ENCODE data around the gene PRDM16.
A peak's percentile ranks its signal among the peaks of the same experiment; 100 is the strongest.

Gene PRDM16

DNA sequence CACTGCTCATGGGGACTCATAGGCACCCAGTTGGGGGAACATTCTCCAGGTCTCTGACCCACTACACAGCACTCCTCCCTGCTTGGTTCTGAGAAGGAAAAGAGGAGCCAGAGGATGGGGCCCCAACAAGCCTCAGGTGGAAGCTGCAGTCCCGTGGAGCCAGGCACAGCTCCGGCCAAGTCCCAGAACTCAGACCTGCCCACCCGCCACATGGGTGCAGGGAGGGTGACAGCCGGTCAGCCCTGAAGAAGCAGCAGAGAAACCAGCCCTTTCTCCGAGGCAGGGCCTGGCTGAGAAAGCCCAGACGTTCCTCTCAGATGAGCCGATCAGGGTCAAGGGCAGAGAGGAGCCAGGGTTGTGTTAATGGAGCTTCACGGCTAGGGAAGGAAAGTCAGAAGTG, 106.5 kb downstream of the PRDM16 start:
- H3K9me3 ChIP-seq (ENCODE audit: control insufficient read depth in 2 of 2, low read length in 2 of 2) = no peaks in the 10 kb centered on the region
- H3K4me1 ChIP-seq (ENCODE audit: control insufficient read depth, insufficient read depth, low read length) = peaks cover 41% of the 10 kb centered on the region
- H3K9ac ChIP-seq (ENCODE audit: low read length in 2 of 2) = no peak overlapping the region
- peak overlapping the region; percentile 2 for H3K27ac ChIP-seq (ENCODE audit: low read length)
- H3K27me3 ChIP-seq (ENCODE audit: control insufficient read depth in 1 of 2, insufficient read depth in 2 of 2, low read length in 2 of 2) = no peaks in the 10 kb centered on the region
- no peaks in the 10 kb centered on the region for H3K36me3 ChIP-seq (ENCODE audit: control insufficient read depth in 2 of 2, insufficient read depth in 2 of 2, low read length in 2 of 2)
- H3K4me3 ChIP-seq (ENCODE audit: low read length in 2 of 2) = no peak overlapping the region

DNA sequence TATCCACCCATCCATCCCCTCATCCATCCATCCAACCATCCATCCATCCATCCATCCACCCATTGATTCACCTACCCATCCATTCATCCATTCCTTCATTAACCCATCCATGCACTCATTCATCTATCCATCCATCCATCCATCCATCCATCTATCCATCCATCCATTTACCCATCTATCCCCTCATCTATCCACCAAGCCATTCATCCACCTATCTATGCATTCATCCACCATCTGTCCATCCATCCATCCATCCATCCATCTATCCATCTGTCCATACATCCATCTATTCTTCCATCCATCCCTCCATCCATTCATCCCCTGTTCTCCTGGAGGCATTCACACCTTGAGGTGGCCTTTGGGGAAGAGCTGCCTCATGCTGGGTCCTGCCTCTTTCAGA, 107.0 kb downstream of the PRDM16 start:
- no peak overlapping the region for H3K9ac ChIP-seq (ENCODE audit: low read length in 2 of 2)
- no peaks in the 10 kb centered on the region for H3K9me3 ChIP-seq (ENCODE audit: control insufficient read depth in 2 of 2, low read length in 2 of 2)
- H3K4me1 ChIP-seq (ENCODE audit: control insufficient read depth, insufficient read depth, low read length) = peaks cover 36% of the 10 kb centered on the region
- no peak overlapping the region for H3K4me3 ChIP-seq (ENCODE audit: low read length in 2 of 2)
- H3K36me3 ChIP-seq (ENCODE audit: control insufficient read depth in 2 of 2, insufficient read depth in 2 of 2, low read length in 2 of 2) = no peaks in the 10 kb centered on the region
- no peak overlapping the region for H3K27ac ChIP-seq (ENCODE audit: low read length)
- H3K27me3 ChIP-seq (ENCODE audit: control insufficient read depth in 1 of 2, insufficient read depth in 2 of 2, low read length in 2 of 2) = no peaks in the 10 kb centered on the region

DNA sequence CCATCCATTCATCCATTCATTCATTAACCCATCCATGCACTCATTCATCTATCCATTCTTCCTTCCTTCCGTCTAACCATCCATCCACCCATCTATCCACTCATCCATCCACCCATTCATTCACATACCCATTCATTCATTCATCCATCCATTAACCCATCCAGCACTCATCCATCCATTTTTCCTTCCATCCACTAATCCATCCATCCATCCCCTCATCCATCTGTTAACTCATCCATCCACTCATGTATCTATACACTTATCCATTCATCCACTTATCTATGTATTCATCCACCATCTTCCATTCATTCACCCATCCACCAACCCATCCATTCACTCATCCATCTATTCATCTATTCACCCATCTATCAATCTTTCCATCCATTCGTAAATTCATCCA, 107.8 kb downstream of the PRDM16 start:
- H3K27ac ChIP-seq (ENCODE audit: low read length) = no peak overlapping the region
- no peaks in the 10 kb centered on the region for H3K36me3 ChIP-seq (ENCODE audit: control insufficient read depth in 2 of 2, insufficient read depth in 2 of 2, low read length in 2 of 2)
- H3K4me1 ChIP-seq (ENCODE audit: control insufficient read depth, insufficient read depth, low read length) = peaks cover 29% of the 10 kb centered on the region
- H3K9me3 ChIP-seq (ENCODE audit: control insufficient read depth in 2 of 2, low read length in 2 of 2) = no peaks in the 10 kb centered on the region
- no peak overlapping the region for H3K9ac ChIP-seq (ENCODE audit: low read length in 2 of 2)
- no peaks in the 10 kb centered on the region for H3K27me3 ChIP-seq (ENCODE audit: control insufficient read depth in 1 of 2, insufficient read depth in 2 of 2, low read length in 2 of 2)
- H3K4me3 ChIP-seq (ENCODE audit: low read length in 2 of 2) = no peak overlapping the region

DNA sequence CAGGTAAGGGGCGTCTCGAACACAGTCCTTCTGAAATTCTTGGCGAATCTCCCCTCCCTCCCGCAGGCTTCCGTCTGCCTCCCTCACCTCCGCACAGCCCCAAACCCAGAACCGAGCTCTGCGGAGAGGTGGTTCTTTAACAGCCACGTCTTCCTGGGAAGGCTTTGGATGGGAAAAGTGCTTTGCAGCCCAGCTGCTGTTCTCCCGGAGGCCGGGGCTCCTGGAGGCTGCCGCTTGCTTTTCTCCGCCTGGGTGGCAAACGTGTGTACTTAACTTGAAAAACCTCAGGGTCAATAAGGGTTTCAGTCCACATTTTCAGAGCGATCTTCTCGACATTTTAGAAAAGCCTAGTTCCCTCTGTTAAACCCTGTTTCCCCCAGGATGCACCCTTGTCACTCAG, 109.3 kb downstream of the PRDM16 start:
- Histone ChIP-seq H3K27ac (ENCODE audit: low read length) (no peak overlapping the region), H3K36me3 (ENCODE audit: control insufficient read depth in 2 of 2, insufficient read depth in 2 of 2, low read length in 2 of 2) (no peaks in the 10 kb centered on the region), H3K4me1 (ENCODE audit: control insufficient read depth, insufficient read depth, low read length) (peaks cover 19% of the 10 kb centered on the region), H3K4me3 (ENCODE audit: low read length in 2 of 2) (no peak overlapping the region), H3K9me3 (ENCODE audit: control insufficient read depth in 2 of 2, low read length in 2 of 2) (no peaks in the 10 kb centered on the region), H3K27me3 (ENCODE audit: control insufficient read depth in 1 of 2, insufficient read depth in 2 of 2, low read length in 2 of 2) (no peaks in the 10 kb centered on the region), H3K9ac (ENCODE audit: low read length in 2 of 2) (no peak overlapping the region)

DNA sequence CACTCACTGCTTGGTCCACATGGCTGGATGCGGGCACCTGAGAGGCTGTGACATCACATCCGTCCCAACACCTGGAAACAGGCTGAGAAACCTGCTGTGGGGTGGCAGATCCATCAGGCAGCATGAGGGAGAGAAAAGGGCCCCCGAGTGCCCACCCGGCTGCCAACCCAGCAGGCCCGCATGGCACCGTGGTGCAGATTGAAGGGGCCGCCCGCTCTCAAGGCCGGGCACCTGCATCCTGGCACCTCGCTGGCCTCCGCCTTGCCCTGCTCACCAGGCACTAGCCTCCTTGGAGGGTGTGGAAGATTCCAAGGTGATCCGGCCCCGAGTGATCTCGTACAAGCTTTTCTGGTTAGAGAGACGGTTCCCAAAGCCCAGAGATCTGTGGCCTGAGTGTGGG, 110.5 kb downstream of the PRDM16 start:
- no peak overlapping the region for H3K27ac ChIP-seq (ENCODE audit: low read length)
- peaks cover 12% of the 10 kb centered on the region for H3K4me1 ChIP-seq (ENCODE audit: control insufficient read depth, insufficient read depth, low read length)
- no peak overlapping the region for H3K9ac ChIP-seq (ENCODE audit: low read length in 2 of 2)
- peaks cover 0 to 2% of the 10 kb centered on the region in 2 donors for H3K27me3 ChIP-seq (ENCODE audit: control insufficient read depth in 1 of 2, insufficient read depth in 2 of 2, low read length in 2 of 2)
- H3K36me3 ChIP-seq (ENCODE audit: control insufficient read depth in 2 of 2, insufficient read depth in 2 of 2, low read length in 2 of 2) = no peaks in the 10 kb centered on the region
- H3K4me3 ChIP-seq (ENCODE audit: low read length in 2 of 2) = no peak overlapping the region
- no peaks in the 10 kb centered on the region for H3K9me3 ChIP-seq (ENCODE audit: control insufficient read depth in 2 of 2, low read length in 2 of 2)

DNA sequence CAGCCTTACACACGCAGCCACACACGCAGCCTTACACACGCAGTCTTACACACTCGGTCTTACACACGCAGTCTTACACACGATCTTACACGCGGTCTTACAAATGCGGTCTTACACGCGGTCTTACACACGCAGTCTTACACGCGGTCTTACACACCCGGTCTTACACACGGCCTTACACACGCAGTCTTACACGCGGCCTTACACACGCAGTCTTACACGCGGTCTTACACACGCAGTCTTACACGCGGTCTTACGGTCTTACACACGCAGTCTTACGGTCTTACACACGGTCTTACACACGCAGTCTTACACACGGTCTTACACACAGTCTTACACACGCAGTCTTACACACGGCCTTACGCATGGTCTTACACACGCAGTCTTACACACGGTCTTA, 111.9 kb downstream of the PRDM16 start:
- H3K4me1 ChIP-seq (ENCODE audit: control insufficient read depth, insufficient read depth, low read length) = no peaks in the 10 kb centered on the region
- peaks cover 5% of the 10 kb centered on the region in 2 donors for H3K27me3 ChIP-seq (ENCODE audit: control insufficient read depth in 1 of 2, insufficient read depth in 2 of 2, low read length in 2 of 2)
- no peaks in the 10 kb centered on the region for H3K36me3 ChIP-seq (ENCODE audit: control insufficient read depth in 2 of 2, insufficient read depth in 2 of 2, low read length in 2 of 2)

DNA sequence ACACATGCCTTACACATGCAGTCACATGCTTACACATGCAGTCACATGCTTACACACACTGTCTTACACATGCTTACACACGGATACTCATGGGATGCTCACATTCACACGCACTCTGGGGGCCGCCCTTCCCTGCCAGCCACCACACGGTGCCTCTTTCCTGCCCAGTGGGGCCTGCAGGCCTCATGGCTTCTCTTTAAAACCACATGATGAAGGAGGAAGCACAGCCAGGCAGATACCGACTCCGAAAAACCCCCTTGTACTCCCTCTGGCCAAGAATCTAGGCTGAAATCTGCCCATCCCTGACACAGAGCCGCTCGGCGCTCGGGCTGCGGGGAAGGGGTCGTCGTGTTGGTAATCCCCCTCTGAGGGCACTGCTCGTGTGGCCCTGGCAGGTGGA, 113.0 kb downstream of the PRDM16 start:
- Histone ChIP-seq H3K9ac (ENCODE audit: low read length in 2 of 2) (no peak overlapping the region), H3K27ac (ENCODE audit: low read length) (no peak overlapping the region), H3K36me3 (ENCODE audit: control insufficient read depth in 2 of 2, insufficient read depth in 2 of 2, low read length in 2 of 2) (no peaks in the 10 kb centered on the region), H3K4me1 (ENCODE audit: control insufficient read depth, insufficient read depth, low read length) (peaks cover 10% of the 10 kb centered on the region), H3K27me3 (ENCODE audit: control insufficient read depth in 1 of 2, insufficient read depth in 2 of 2, low read length in 2 of 2) (peaks cover 5% of the 10 kb centered on the region in 2 donors), H3K4me3 (ENCODE audit: low read length in 2 of 2) (no peak overlapping the region), H3K9me3 (ENCODE audit: control insufficient read depth in 2 of 2, low read length in 2 of 2) (no peaks in the 10 kb centered on the region)

More for the DNA sequence above, 111.9 kb downstream of the PRDM16 start:
- H3K27ac ChIP-seq (ENCODE audit: low read length) = no peak overlapping the region
- no peak overlapping the region for H3K4me3 ChIP-seq (ENCODE audit: low read length in 2 of 2)
- no peak overlapping the region for H3K9ac ChIP-seq (ENCODE audit: low read length in 2 of 2)
- H3K9me3 ChIP-seq (ENCODE audit: control insufficient read depth in 2 of 2, low read length in 2 of 2) = no peaks in the 10 kb centered on the region

DNA sequence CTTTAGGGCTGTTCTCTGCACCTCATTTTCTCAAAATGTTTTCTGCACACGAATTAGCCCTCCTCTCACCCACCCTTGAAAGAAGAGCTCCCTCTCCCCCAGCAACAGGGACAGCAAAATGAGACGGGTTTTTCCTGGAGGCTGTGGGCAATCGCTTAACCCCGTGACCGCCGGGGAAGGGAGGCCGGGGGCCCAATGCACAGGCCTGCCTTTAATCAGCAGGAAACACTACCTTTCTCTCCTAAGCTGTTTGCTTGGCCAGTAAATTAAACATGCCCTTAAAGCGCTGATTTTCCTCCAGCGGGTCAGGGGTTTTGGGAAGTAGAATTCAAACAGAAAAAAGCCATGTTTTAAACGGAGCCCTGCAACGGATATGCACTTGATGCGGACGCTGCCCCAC, 114.4 kb downstream of the PRDM16 start:
- no peak overlapping the region for H3K9ac ChIP-seq (ENCODE audit: low read length in 2 of 2)
- peaks cover 14% of the 10 kb centered on the region for H3K4me1 ChIP-seq (ENCODE audit: control insufficient read depth, insufficient read depth, low read length)
- H3K27me3 ChIP-seq (ENCODE audit: control insufficient read depth in 1 of 2, insufficient read depth in 2 of 2, low read length in 2 of 2) = peaks cover 5% of the 10 kb centered on the region in 2 donors
- H3K9me3 ChIP-seq (ENCODE audit: control insufficient read depth in 2 of 2, low read length in 2 of 2) = no peaks in the 10 kb centered on the region
- H3K36me3 ChIP-seq (ENCODE audit: control insufficient read depth in 2 of 2, insufficient read depth in 2 of 2, low read length in 2 of 2) = no peaks in the 10 kb centered on the region
- H3K27ac ChIP-seq (ENCODE audit: low read length) = no peak overlapping the region
- no peak overlapping the region for H3K4me3 ChIP-seq (ENCODE audit: low read length in 2 of 2)

DNA sequence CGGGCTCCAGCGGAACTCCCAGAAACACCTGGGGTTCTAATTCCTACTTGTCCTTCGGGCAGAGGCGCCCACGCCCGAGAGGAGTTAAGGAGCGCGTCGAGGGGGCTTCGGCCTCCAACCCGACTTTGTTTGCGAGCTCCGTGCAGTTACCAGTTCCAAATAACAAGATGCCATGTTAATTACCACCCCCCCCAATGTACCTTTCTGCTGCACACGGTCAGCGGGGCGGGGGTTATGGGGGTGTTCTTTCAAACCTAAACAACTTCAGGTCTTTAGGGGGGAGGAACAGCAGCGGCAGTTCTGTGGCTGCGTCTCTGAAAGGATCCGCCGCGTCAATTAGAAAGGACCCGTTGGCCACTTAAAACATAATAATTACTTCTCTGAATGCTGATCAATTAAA, 114.8 kb downstream of the PRDM16 start:
- H3K9me3 ChIP-seq (ENCODE audit: control insufficient read depth in 2 of 2, low read length in 2 of 2) = no peaks in the 10 kb centered on the region
- H3K4me3 ChIP-seq (ENCODE audit: low read length in 2 of 2) = no peak overlapping the region
- peaks cover 14% of the 10 kb centered on the region for H3K4me1 ChIP-seq (ENCODE audit: control insufficient read depth, insufficient read depth, low read length)
- H3K36me3 ChIP-seq (ENCODE audit: control insufficient read depth in 2 of 2, insufficient read depth in 2 of 2, low read length in 2 of 2) = no peaks in the 10 kb centered on the region
- no peak overlapping the region for H3K27ac ChIP-seq (ENCODE audit: low read length)
- no peak overlapping the region for H3K9ac ChIP-seq (ENCODE audit: low read length in 2 of 2)
- H3K27me3 ChIP-seq (ENCODE audit: control insufficient read depth in 1 of 2, insufficient read depth in 2 of 2, low read length in 2 of 2) = peaks cover 5% of the 10 kb centered on the region in 2 donors

DNA sequence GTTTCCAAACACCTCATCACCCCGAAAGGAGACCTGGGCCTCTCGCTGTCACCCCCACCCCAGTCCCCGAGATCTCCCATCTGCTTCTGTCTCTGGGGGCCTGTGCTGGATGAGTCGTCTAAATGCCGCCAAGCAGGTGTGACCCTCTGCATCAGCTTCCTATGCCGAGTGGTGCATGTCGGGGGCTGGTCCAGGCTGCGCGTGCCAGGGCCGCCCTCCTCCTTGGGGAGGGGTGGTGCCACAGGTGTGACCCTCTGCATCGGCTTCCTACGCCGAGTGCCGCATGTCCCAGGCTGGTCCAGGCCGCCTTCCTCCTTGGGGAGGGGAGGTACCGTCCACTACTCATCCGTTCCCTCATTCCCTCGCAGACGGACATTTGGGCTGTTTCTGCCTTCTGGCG, 115.7 kb downstream of the PRDM16 start:
- Histone ChIP-seq H3K27ac (ENCODE audit: low read length) (no peak overlapping the region), H3K4me1 (ENCODE audit: control insufficient read depth, insufficient read depth, low read length) (peaks cover 14% of the 10 kb centered on the region), H3K36me3 (ENCODE audit: control insufficient read depth in 2 of 2, insufficient read depth in 2 of 2, low read length in 2 of 2) (no peaks in the 10 kb centered on the region), H3K4me3 (ENCODE audit: low read length in 2 of 2) (no peak overlapping the region), H3K9me3 (ENCODE audit: control insufficient read depth in 2 of 2, low read length in 2 of 2) (no peaks in the 10 kb centered on the region), H3K27me3 (ENCODE audit: control insufficient read depth in 1 of 2, insufficient read depth in 2 of 2, low read length in 2 of 2) (peaks cover 5% of the 10 kb centered on the region in 2 donors), H3K9ac (ENCODE audit: low read length in 2 of 2) (no peak overlapping the region)

DNA sequence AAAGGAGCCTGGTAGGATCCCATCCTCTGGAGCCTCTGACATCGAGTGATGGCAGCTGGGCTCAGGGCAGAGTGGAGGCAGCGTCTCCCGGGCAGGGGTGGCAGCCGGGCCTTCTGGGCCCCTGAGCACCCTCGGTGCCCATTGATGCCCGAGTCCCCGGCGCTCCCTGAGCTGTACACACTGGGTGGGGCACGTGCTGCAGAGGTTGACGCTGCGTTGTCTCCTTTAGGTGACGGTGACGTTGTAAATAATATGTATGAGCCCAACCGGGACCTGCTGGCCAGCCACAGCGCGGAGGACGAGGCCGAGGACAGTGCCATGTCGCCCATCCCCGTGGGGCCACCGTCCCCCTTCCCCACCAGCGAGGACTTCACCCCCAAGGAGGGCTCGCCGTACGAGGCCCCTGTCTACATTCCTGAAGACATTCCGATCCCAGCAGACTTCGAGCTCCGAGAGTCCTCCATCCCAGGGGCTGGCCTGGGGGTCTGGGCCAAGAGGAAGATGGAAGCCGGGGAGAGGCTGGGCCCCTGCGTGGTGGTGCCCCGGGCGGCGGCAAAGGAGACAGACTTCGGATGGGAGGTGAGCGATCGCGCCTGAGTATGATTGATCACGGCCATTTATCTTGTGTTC, 117.0 kb downstream of the PRDM16 start:
- Histone ChIP-seq H3K36me3 (ENCODE audit: control insufficient read depth in 2 of 2, insufficient read depth in 2 of 2, low read length in 2 of 2) (no peaks in the 10 kb centered on the region), H3K27ac (ENCODE audit: low read length) (no peak overlapping the region), H3K4me1 (ENCODE audit: control insufficient read depth, insufficient read depth, low read length) (peaks cover 14% of the 10 kb centered on the region), H3K27me3 (ENCODE audit: control insufficient read depth in 1 of 2, insufficient read depth in 2 of 2, low read length in 2 of 2) (peaks cover 5% of the 10 kb centered on the region in 2 donors), H3K9ac (ENCODE audit: low read length in 2 of 2) (peak overlapping the region in 1 of 2 donors; percentile 22), H3K9me3 (ENCODE audit: control insufficient read depth in 2 of 2, low read length in 2 of 2) (no peaks in the 10 kb centered on the region), H3K4me3 (ENCODE audit: low read length in 2 of 2) (peak overlapping the region; percentile 46 to 64)
